Gastrocnemius medialis (tissue), 4 donors: ENCODE data around the gene COL20A1.

Experiments
- CTCF ChIP-seq, 5 experiments: fragments of 450-650 bp in 3 of 5; fragments of 200-600 bp in 2 of 5; sonication (generic) in 2 of 5; IDR thresholded peaks in 4 of 5; conservative IDR thresholded peaks in 1 of 5; 1 replicate in 4 of 5; 2 replicates in 1 of 5; pipeline ENCODE4 v1.5.1; 2016 to 2019; ENCODE audit warnings: antibody characterized with exemption in 5 of 5, mild to moderate bottlenecking in 3 of 5, moderate library complexity in 3 of 5
- POLR2A ChIP-seq, 2 donors: fragments of 450-650 bp; IDR thresholded peaks; one replicate each; pipeline ENCODE4 v1.6.1; 2017; ENCODE audit warnings: antibody characterized with exemption in 2 of 2, mild to moderate bottlenecking in 2 of 2, moderate library complexity in 2 of 2

- TF ChIP-seq POLR2A (IDR thresholded peaks at IDR 0.05) = no peak
- TF ChIP-seq CTCF (IDR thresholded peaks at IDR 0.05 in 4 of 5, conservative IDR thresholded peaks at IDR 0.05 in 1 of 5) = no peak
These were observed 18.4 kb upstream of the COL20A1 start for GRCh38 chr20:63274381-63275228.
